Natural killer cell (primary cell): ENCODE measurements around the gene C1orf198. TPM values are rescaled to one million over a fixed set of nuclear protein-coding genes. Genes with fewer than 3 reads are reported as not detected.

Experiments used
- ATAC-seq, 3 donors: fragments of 150-1000 bp in 2 of 3; fragments of 200-7000 bp in 1 of 3; cut with Tn5 transposase; 1 replicate in 1 of 3; 2 replicates in 2 of 3; pipeline ENCODE4 v1.10.0; 2021; ENCODE audit warnings: mild to moderate bottlenecking in 2 of 3, moderate library complexity in 2 of 3
- DNase-seq, 2 donors: peaks; one replicate each; pipeline versions ENCODE4 v3.0.0 to v3.0.0-alpha.2; 2013 to 2021; ENCODE audit warnings: mixed read lengths in 1 of 2
- H3K27ac ChIP-seq: one replicate; pipeline ENCODE4 v1.5.1; 2013; ENCODE audit warnings: mild to moderate bottlenecking, low read length
- H3K27me3 ChIP-seq: one replicate; pipeline ENCODE4 v1.6.1; 2013; ENCODE audit warnings: low read length; ENCODE audit not compliant: control insufficient read depth, insufficient read depth
- H3K36me3 ChIP-seq: one replicate; pipeline ENCODE4 v1.6.1; 2013; ENCODE audit warnings: low read length; ENCODE audit not compliant: control insufficient read depth, insufficient read depth
- H3K4me1 ChIP-seq: one replicate; pipeline ENCODE4 v1.6.1; 2013; ENCODE audit warnings: low read length; ENCODE audit not compliant: control insufficient read depth, insufficient read depth
- H3K4me3 ChIP-seq: one replicate; pipeline ENCODE4 v1.5.1; 2013; ENCODE audit warnings: low read length
- H3K9me3 ChIP-seq: one replicate; pipeline ENCODE4 v1.6.1; 2013; ENCODE audit warnings: low read length; ENCODE audit not compliant: control insufficient read depth, insufficient read depth
- H3K27ac Mint-ChIP-seq, 2 donors: one replicate each; pipeline ENCODE4 v1.8.0; 2022; ENCODE audit warnings: mild to moderate bottlenecking in 2 of 2, mixed read lengths in 2 of 2, moderate library complexity in 1 of 2
- H3K27me3 Mint-ChIP-seq, 2 donors: one replicate each; pipeline ENCODE4 v1.8.0; 2022; ENCODE audit warnings: low read depth in 2 of 2, mixed read lengths in 2 of 2
- H3K36me3 Mint-ChIP-seq: one replicate; pipeline ENCODE4 v1.8.0; 2022; ENCODE audit warnings: mixed read lengths
- H3K4me1 Mint-ChIP-seq, 2 donors: one replicate each; pipeline ENCODE4 v1.8.0; 2022; ENCODE audit warnings: mixed read lengths in 2 of 2
- H3K4me3 Mint-ChIP-seq: one replicate; pipeline ENCODE4 v1.8.0; 2022; ENCODE audit warnings: mild to moderate bottlenecking, moderate library complexity, mixed read lengths
- H3K9me3 Mint-ChIP-seq, 2 donors: one replicate each; pipeline ENCODE4 v1.8.0; 2022; ENCODE audit warnings: mixed read lengths in 2 of 2
- WGBS: methylation state at CpG from one replicate; pipeline ENCODE4 v1.1.7; 2013; ENCODE audit warnings: missing lambda C conversion rate; ENCODE audit not compliant: insufficient coverage; 5-methylcytosine and 5-hydroxymethylcytosine counted together
- intact Hi-C: fragments of 100-400 bp; cut with micrococcal nuclease; formaldehyde crosslinking; loops from one replicate; pipeline ENCODE4 v1.14.2; 2022
- total RNA-seq, 4 donors: library from RNA; stranded (reverse); fragments of 120-200 nt in 1 of 4; gene quantifications; one replicate each; pipeline versions ENCODE4 v1.2.3 to v1.2.4, GENCODE V29; 2013 to 2022
- TF ChIP-seq, protein P1 (sequence below): fragments of 200-600 bp; IDR thresholded peaks from one replicate; pipeline ENCODE4 v1.8.0; 2022; ENCODE audit warnings: antibody characterized with exemption

C1orf198 gene
- total RNA-seq, 3 donors from 2014 or later (not counting 1 experiment from before 2014, with no cell fraction given): 2.4 to 3.2 (median 3.1) TPM

DNA sequence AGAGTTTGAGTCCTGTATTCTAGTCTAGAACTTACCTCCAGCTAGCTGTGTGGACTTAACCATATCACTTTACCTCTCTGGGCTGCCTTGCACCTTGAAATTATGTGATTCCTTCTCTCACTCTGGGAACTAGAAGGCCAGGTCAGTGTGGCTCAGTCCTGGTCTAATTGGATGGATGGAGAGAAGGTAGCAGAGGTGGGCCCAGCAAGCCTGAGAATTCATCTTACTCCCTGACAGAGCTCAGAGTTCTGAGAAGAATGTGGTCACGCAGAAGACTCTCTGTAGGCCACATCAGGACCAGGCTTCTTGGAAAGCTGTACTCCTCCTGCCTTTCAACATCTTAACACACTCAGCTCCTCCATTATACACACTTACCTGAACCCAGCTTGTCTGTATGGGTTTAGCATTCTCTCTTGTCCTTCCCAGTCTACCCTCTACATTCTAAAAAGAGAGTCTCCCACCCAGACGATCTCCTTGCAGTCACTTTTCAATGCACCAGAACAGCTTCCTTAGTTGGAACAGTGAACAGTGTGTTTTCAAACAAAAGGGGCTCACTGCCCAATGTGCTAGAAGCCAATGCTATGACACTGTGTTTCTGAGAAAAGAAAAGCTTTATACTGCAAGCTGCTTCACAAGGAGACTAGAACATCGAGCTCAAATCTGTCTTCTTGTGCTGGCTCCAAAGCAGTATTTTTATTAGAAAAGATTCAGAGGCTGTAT is 60.6 kb downstream of the C1orf198 start:
- peaks cover 4 to 5% of the 10 kb centered on the region in 2 donors for H3K9me3 Mint-ChIP-seq
- Histone ChIP-seq H3K9me3 (no peaks in the 10 kb centered on the region), H3K27ac (no peak overlapping the region), H3K4me1 (no peaks in the 10 kb centered on the region), H3K27me3 (no peaks in the 10 kb centered on the region), H3K4me3 (no peak overlapping the region), H3K36me3 (no peaks in the 10 kb centered on the region)
- intact Hi-C loops: no loop called here
- no peak overlapping the region for H3K27ac Mint-ChIP-seq
- ATAC-seq: no peak
- H3K36me3 Mint-ChIP-seq: peaks cover 2% of the 10 kb centered on the region
- no peak overlapping the region for H3K4me3 Mint-ChIP-seq
- TF ChIP-seq, protein P1, sequence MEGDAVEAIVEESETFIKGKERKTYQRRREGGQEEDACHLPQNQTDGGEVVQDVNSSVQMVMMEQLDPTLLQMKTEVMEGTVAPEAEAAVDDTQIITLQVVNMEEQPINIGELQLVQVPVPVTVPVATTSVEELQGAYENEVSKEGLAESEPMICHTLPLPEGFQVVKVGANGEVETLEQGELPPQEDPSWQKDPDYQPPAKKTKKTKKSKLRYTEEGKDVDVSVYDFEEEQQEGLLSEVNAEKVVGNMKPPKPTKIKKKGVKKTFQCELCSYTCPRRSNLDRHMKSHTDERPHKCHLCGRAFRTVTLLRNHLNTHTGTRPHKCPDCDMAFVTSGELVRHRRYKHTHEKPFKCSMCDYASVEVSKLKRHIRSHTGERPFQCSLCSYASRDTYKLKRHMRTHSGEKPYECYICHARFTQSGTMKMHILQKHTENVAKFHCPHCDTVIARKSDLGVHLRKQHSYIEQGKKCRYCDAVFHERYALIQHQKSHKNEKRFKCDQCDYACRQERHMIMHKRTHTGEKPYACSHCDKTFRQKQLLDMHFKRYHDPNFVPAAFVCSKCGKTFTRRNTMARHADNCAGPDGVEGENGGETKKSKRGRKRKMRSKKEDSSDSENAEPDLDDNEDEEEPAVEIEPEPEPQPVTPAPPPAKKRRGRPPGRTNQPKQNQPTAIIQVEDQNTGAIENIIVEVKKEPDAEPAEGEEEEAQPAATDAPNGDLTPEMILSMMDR: no peak
- H3K4me1 Mint-ChIP-seq: no peaks in the 10 kb centered on the region
- no peak for DNase-seq
- peaks cover 10 to 28% of the 10 kb centered on the region in 2 donors for H3K27me3 Mint-ChIP-seq
- WGBS: 90% methylated on average over 3 of the region's 3 CpGs

DNA sequence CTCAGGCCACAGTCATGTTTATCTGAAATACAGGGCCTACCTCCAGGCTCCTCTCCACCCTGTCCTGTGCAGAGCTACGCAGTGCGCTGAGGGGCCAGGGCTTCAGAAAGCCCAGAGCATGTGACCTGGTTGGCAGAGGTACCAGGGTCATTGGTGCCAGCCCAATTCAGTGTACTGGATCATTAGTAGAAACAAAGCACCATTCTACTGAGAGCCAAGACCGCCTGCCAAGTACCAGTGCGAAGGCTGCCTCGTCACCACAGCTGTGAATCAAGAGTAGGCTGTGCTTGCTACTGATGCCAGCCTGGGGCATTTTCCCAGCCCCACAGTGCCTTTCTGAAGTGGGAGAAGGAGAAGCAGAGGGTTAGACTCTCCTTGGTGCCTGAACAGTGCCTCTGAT is 61.3 kb downstream of the C1orf198 start:
- no peak overlapping the region for H3K27ac ChIP-seq
- Mint-ChIP-seq H3K36me3 (no peaks in the 10 kb centered on the region), H3K27ac (no peak overlapping the region), H3K9me3 (peaks cover 0 to 2% of the 10 kb centered on the region in 2 donors), H3K27me3 (peaks cover 12 to 27% of the 10 kb centered on the region in 2 donors), H3K4me3 (no peak overlapping the region), H3K4me1 (no peaks in the 10 kb centered on the region)
- no peaks in the 10 kb centered on the region for H3K4me1 ChIP-seq
- DNase-seq (no peak), ATAC-seq (no peak)
- TF ChIP-seq, protein P1: no peak
- H3K9me3 ChIP-seq: no peaks in the 10 kb centered on the region
- WGBS: 96% methylated on average over 5 of the region's 5 CpGs
- no peak overlapping the region for H3K4me3 ChIP-seq
- no peaks in the 10 kb centered on the region for H3K36me3 ChIP-seq
- H3K27me3 ChIP-seq: no peaks in the 10 kb centered on the region
- intact Hi-C loops: no loop called here

DNA sequence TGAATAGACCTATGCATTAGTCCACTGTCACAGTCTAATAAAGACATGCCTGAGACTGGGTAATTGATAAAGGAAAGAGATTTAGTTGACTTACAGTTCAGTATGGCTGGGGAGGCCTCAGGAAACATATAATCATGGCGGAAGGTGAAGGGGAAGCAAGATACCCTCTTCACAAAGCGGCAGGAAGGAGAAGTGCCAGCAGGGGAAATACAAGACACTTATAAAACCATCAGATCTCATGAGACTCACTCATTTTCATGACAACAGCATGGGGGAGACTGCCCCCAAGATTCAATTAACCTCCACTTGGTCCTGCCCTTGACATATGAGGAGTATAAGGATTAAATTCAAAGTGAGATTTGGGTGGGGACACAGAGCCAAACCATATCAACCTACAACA is 61.8 kb downstream of the C1orf198 start:
- Histone ChIP-seq H3K27me3 (no peaks in the 10 kb centered on the region), H3K4me1 (no peaks in the 10 kb centered on the region), H3K36me3 (no peaks in the 10 kb centered on the region), H3K27ac (no peak overlapping the region), H3K9me3 (no peaks in the 10 kb centered on the region), H3K4me3 (no peak overlapping the region)
- DNase-seq: no peak
- Mint-ChIP-seq H3K27me3 (peaks cover 16 to 32% of the 10 kb centered on the region in 2 donors), H3K9me3 (peaks cover 0 to 2% of the 10 kb centered on the region in 2 donors), H3K4me1 (no peaks in the 10 kb centered on the region), H3K27ac (no peak overlapping the region), H3K36me3 (no peaks in the 10 kb centered on the region), H3K4me3 (no peak overlapping the region)
- ATAC-seq: no peak
- 93% methylated on average over 2 of the region's 2 CpGs for WGBS
- intact Hi-C loops: no loop called here
- TF ChIP-seq, protein P1: no peak

DNA sequence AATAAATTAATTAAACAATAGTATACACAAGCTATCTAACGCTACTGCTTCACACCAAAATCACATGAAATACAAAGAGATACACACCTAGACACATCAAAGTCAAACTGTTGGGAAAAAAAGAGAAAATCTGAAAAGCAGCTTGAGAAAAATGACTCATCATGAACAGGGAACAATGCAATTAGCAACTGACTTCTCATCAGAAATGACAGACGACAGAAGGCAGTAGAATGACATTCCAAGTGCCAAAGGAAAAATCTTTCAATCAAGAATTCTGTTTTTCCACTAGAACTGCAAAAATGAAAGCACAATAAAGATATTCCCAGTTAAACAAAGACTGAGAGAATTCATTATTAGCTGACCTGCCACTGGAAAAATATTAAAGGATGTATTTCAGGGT is 63.9 kb downstream of the C1orf198 start:
- H3K4me1 ChIP-seq: no peaks in the 10 kb centered on the region
- 84% methylated on average over 2 of the region's 2 CpGs for WGBS
- Mint-ChIP-seq H3K36me3 (no peaks in the 10 kb centered on the region), H3K27me3 (peaks cover 26 to 35% of the 10 kb centered on the region in 2 donors), H3K4me1 (no peaks in the 10 kb centered on the region), H3K4me3 (no peak overlapping the region), H3K9me3 (peaks cover 0 to 2% of the 10 kb centered on the region in 2 donors), H3K27ac (no peak overlapping the region)
- ATAC-seq (no peak), DNase-seq (no peak)
- TF ChIP-seq, protein P1: no peak
- no peak overlapping the region for H3K27ac ChIP-seq
- H3K9me3 ChIP-seq: no peaks in the 10 kb centered on the region
- H3K36me3 ChIP-seq: no peaks in the 10 kb centered on the region
- H3K27me3 ChIP-seq: no peaks in the 10 kb centered on the region
- no peak overlapping the region for H3K4me3 ChIP-seq
- intact Hi-C loops: no loop called here
